Stomach (tissue), 4 donors: ENCODE measurements around the gene DDX46.

Source experiments
- CTCF ChIP-seq, 7 experiments: fragments of 450-650 bp in 4 of 7; fragments of 200-600 bp in 3 of 7; sonication (generic) in 3 of 7; IDR thresholded peaks; one replicate each; pipeline ENCODE4 v1.5.1; 2016 to 2019; ENCODE audit warnings: antibody characterized with exemption in 7 of 7, control low read depth in 2 of 7, mild to moderate bottlenecking in 1 of 7
- POLR2A ChIP-seq, 4 donors: fragments of 450-650 bp; IDR thresholded peaks; one replicate each; pipeline ENCODE4 v1.6.1; 2016; ENCODE audit warnings: antibody characterized with exemption in 4 of 4, control low read depth in 2 of 4, mild to moderate bottlenecking in 1 of 4, moderate library complexity in 1 of 4

- TF ChIP-seq CTCF (IDR thresholded peaks at IDR 0.05) = no peak
- no peak for TF ChIP-seq POLR2A (IDR thresholded peaks at IDR 0.05)
Observed at GRCh38 chr5:134772461-134773125, 14.0 kb downstream of the DDX46 start.
